Measurements from ENCODE around the gene COL5A1.

COL5A1 gene

DNA sequence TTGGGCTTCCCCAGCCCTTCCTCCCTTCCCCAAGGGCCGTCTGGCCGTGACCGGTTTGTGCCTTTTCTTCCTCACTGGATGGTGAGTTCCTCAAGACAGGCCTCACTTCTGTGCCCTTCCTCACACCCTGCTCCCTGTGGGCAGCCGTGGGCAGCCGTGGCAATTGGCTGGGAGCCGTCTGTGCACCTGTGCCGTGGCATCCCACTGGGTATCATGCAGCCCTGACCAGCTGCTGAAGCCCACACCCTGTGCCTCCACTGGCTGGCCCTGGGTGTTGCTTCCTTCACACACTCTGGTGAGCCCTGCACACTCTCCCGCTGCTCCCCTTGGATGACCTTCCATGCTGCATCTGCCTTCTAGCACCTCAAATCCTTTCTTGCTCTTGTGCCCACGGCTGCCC, 100.2 kb downstream of the COL5A1 start:
- no peak for DNase-seq (ENCODE audit: low read depth in 2 of 2)

DNA sequence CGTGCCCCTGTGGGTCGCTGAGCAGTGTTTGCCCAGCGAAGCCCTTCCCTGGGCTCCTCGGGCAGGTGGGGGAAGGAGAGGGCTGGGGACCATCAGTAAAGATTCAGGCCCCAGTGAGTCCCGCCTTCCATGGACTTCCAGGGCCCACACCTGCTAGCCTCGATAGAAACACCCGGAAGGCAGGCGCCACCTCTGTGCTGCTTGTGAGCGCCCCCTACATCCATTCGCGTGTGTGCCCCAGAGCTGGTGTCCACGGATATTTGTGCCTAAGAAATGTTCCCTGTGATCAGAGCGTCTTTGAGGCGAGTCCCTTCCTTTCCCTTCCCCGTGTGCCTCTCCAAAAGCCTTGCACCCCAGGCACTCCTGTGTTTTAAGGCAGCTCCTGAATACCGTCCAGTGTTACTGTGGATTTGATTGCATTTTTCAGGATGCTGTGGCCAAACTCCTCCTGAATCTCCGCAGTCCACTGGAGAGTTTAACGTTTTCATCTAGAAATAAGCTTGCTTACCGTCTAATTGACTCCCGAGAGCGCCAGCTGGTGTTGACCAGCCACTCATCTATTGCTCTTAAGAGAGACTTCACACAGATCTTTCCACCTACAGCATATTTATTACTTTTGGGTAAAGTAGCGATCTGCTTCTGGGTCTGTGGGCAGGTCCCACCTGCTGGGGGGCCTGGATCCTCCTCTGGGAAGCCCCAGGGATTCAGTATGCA, 101.4 kb downstream of the COL5A1 start:
- DNase-seq (ENCODE audit: low read depth in 2 of 2): no peak

DNA sequence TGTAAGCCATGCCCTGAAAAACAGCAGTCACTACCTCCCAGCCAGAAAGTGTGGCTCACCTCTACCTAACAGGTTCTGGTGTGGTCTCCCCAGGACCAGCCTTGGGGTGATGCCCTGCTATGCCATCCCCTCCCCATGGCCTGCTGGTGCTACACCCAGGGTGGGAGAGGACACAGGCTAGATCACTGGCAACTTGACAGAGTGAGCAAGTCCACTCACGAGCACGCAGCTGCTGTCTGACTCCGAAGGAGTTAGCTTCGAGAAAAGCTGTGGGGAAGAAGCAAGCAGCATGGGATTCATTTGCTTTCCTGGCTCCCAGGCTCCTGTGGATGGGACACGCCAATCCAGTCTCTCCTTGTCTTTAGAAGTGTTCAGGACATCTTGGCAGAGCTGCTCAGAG, 102.2 kb downstream of the COL5A1 start:
- DNase-seq (ENCODE audit: low read depth in 2 of 2): no peak

DNA sequence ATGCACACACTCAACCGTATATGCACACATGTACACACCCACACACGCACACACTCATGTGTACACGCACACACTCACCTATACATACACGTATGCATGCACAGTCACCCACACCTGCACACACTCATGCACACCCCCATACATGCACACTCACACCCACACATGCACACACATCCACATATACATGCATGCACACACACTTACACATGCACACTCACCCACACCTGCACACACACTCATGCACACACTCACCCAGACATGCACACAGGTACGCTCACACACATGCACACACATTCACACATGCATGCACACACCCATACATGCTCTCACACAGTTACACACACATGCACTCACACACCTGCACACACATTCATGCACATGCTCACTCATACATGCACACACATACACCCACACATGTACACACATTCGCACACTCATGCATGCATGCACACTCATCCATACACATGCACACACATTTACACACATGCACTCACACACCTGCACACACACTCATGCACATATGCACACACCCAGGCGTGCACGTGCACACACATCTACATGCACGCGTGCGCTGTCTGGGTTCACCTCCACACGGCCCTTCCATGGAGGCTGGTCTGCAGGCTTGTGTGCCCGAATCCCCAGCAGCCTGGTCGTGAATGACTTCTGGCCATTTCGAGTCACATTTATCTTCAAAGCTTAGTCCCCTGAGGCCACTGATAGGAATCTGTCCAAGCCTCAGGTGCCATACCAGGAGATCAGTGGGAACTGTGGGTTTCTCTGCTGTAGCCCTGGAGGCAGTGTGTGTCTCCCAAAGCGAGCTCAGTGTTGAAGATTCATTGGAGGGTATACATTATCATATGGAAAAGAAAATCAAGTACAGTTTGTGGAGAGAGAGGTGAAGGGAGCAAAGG, 103.0 kb downstream of the COL5A1 start:
- DNase-seq (ENCODE audit: low read depth in 2 of 2): no peak

DNA sequence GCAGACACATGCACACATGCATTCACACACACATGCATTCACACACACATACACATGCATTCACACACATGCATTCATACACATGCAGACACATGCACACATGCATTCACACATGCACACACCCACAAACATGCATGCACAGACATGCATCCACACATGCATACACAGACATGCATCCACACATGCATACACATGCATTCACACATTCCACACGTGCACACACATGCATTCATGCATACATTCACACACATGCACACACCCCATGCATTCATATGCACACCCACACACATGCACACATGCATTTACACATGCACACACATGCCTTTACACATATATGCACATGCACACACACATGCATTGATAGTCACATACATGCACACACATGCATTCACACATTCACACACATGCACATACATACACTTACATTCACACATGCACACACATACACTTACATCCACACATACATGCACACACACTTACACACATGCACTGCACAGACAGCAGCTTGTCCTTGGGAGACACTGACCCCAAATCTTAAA, 106.4 kb downstream of the COL5A1 start:
- DNase-seq (ENCODE audit: low read depth in 2 of 2): no peak

DNA sequence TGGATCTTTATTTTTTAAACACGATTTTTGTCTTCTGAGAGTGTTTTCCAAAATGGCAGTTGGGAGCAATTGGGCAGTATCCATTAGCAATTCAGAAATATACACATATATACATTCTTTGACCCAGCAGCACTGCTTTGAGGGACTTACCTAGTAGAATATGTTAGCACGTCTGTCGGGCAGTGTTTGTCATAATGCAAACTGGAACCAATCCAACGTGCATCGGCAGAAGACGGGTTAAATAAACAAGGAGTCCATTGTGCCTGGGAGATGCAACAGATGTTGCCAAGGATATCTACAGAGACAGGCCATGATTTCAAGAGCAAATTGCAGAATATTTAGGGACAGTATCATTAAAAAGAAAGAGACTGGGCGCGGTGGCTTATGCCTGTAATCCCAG, 107.0 kb downstream of the COL5A1 start:
- DNase-seq (ENCODE audit: low read depth in 2 of 2): no peak

DNA sequence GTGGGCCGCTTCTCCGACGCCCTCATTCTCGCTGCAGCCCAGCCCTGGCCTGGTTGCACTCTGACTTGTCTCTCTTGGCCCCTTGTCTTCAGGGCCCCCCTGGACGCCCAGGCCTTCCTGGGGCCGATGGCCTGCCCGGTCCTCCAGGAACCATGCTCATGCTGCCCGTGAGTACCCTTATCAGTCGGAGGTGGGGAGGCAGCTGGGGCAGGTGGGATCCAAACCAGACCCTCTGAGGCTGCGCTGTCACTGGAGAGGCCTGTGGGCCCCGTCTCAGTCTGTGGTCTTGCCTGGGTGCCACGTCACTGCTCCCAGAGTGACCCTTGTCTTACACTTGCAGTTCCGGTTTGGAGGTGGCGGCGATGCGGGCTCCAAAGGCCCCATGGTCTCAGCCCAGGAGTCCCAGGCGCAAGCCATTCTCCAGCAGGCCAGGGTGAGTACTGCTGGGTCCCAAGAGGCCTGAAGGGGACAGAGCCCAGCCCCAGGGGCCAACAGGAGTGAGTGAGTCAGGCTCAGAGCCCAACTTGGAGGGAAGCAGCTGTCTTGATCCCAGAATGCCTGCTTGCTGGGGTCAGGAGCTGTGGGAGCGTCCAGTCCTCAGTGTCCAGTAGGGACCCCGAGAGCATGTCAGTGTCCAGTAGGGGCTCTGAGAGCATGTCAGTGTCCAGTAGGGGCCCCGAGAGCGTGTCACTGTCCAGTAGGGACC, 109.0 kb downstream of the COL5A1 start:
- no peak for DNase-seq (ENCODE audit: low read depth in 2 of 2)

DNA sequence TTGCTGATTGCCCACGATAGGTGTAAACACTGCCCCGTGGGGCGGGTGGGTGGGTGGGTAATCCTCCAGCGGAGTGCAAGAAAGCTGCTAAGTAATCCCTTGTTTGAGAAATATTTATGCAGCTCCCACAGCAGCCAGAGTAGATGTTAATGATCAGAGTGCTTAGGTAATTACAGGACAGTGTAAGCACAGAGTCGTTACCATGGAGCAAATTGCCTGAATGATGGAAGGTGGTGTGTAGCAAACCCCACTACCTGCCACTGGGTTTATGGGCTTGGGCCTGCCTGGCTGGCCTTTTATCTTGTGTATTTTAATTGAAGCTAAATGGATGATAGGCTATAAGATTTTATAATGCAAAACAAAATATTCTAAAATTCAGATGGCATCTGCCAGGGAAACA, 110.0 kb downstream of the COL5A1 start:
- no peak for DNase-seq (ENCODE audit: low read depth in 2 of 2)

DNA sequence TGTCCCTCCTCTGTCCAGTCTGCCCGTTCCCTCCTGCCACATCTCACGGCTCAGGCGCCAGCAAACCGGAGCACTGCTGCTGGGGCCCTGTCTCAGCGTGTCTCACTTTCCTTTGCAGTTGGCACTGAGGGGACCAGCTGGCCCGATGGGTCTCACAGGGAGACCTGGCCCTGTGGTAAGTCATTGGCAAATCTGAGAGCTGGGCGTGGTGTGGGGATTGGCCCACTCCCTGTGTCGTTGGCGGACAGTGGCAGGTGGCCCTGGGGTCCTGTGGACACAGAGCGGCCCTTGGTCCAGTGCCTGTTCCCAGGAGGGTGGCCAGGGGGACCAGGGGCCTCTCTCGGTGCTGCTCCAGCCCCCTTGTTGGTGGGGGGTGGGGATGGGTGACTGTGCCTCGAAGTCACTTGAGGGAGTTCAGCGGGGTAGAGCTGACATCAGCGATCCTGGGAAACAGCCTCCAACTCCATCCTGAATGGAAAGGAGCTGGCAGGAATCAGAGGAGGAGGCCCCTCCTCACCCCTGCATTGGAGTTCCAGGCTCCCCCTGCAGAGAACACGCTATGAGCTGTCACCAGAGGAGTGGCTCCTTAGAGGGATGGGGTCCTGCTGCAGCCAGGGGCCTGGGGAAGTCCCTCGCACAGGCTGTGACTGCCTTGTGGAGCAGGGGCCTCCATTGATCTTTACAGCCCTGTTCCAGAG, 111.0 kb downstream of the COL5A1 start:
- no peak for DNase-seq (ENCODE audit: low read depth in 2 of 2)

DNA sequence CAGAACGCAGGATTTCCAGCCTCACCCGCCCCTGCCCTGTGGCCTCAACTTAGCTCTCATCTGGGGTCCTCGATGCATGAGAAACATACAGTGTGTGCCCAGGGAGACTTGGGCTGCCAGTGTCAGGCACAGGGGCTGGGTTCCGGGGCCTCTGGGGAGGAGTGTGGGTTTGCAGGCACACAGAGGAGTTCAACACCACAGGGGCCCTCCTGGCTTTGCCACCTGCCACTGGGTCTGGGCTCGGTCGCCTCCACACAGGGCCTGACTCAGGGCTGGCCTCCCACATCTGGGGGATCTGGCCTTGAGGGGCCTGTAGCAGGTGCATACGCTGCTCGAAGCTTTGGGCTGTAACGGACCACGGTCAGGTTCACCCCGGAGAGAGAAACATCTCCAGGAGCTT, 111.6 kb downstream of the COL5A1 start:
- no peak for DNase-seq (ENCODE audit: low read depth in 2 of 2)

DNA sequence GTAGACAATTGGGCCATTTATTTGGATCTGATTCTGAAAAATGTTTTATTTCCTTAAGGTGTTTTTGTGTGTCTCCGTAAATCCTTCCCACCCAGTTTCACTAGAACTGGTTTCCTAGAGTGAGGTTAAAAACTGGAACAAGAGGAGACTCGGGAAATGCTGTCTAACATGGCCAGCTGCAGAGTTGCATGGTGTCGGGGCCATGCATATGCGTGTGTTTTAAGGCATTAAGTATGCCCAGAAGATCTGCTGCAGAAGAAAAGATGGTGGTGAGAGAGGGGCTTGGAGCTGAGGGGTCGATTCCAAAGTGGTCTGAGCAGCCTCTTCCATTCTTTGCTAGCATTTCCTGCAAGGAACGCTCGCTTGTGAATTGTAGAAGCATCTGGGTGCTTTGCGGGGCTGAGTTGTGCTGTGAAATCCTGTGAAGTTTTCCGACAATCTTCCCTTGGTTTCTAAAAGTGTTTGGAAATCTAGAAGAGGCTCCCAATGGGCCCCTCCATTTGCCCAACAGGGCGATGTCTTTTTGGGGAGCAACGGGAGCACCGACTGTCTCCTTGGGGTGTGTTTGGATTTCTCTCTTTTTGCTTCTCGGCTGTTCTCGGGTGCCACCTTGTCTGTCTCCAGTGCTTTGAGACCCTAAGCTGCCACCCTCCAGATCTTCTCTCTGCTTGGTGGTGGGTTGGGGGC, 113.8 kb downstream of the COL5A1 start:
- DNase-seq (ENCODE audit: low read depth in 2 of 2): no peak

DNA sequence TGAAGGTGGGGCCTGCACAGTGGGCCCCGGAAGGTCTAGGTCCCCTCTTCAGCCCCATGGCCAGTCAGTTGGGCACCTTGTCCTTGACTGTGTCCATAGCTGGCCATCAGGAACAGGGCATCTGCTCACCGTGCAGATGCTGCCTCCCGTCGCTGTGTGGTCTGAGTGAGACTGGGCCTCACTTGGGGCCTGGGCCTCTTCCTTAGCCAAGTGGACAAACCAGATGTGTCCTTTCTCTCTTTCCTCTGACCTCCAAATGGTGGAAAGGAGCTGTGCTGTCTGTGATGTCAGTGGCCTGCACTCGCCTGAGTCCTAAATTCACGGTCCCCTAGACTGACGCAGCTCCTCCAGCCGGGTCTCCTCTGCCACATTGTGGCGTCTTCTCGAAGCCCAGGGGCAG, 114.5 kb downstream of the COL5A1 start:
- no peak for DNase-seq (ENCODE audit: low read depth in 2 of 2)

DNA sequence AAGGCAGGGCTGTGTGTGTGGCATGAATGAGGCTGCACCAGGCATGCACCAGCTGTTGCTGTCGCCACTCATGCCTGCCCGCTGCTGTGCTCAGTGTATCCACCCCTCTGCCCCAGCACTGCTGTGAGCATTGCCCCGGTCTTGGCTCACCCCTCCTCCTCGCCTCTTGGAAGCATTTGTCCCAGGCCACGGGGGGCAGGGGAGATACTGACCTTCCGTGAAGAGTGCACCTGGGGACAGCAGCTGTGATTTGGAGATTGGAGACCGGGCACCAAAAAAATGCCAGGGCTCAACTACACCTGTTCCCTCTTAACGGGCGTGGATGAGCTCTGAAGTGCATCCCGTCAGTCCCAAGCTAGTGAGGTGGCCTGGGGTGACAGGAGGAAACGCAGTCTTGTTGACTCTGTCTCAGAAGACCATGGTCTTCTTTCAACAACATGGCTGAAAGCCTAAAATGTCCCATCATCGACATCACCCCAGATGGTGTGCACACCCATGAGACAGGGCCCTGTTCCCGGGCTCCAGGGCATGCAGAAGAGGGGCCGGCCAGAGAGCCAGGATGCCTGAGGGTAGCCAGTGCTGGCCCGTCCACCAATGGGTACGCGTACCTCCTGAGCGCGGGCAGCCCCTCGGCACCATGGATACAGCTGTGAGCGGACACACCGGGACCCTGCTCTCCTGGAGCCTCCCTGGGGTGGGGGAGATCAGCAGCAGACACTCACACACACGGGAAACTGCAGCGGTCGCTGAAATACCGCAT, 115.8 kb downstream of the COL5A1 start:
- no peak for DNase-seq (ENCODE audit: low read depth in 2 of 2)

DNA sequence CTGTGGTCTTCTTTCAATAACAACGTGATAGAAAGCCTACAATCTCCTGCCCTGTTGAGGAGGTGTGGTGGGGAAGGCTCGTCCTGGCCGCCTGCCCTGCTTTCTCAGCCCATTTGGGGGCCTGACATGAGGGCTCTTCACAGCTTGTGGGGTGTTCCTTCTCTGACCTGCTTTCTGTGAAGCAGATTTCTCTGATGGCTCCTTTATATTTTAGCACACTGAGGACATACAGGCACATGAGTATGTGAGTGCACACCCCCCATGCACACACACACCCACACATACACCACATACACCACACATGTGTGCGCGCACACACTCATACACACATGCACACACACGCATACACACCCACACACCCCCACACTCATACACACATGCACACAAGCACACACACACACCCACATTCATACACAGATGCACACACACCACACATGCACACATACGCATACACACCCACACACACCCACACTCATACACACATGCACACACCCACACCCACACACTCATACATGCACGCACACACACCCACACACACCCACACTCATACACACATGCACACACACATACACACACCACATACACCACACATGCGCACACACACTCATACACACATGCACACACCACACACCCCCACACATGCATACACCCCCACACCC, 117.5 kb downstream of the COL5A1 start:
- no peak for DNase-seq (ENCODE audit: low read depth in 2 of 2)

DNA sequence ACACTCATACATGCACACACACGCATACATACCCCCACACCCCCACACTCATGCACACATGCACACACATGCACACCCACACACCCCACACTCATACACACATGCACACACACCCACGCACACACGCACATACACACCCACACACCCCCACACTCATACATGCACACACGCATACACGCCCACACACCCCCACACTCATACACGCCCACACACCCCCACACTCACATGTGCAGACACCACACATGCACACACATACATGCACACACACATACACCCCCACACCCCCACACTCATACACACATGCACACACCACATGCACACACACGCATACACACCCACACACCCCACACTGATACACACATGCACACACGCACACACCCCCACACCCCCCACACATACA, 118.3 kb downstream of the COL5A1 start:
- DNase-seq (ENCODE audit: low read depth in 2 of 2): no peak

DNA sequence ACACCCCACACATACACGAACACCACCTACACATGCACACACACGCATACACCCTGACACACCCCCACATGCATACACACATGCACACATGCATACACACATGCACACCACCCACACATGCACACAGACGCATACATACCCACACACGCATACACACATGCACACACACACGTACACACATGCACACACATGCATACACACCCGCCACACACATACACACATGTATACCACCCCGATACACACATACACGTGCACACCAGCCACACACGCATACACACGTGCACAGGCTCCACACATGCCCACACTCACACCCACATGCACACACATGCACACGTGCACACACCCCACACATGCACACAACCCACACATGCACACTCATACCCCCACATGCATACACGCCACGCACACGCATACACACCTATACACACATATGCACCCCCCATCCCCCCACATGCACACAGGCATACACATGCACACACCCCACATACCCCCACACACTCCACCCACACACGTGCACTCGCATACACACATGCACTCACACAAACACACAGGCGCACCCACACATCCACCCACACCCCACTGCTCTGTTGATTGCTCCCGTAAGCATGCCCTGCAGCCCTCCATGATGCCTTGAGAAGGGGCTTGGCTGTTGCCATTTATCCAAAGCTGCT, 119.3 kb downstream of the COL5A1 start:
- no peak for DNase-seq (ENCODE audit: low read depth in 2 of 2)

DNA sequence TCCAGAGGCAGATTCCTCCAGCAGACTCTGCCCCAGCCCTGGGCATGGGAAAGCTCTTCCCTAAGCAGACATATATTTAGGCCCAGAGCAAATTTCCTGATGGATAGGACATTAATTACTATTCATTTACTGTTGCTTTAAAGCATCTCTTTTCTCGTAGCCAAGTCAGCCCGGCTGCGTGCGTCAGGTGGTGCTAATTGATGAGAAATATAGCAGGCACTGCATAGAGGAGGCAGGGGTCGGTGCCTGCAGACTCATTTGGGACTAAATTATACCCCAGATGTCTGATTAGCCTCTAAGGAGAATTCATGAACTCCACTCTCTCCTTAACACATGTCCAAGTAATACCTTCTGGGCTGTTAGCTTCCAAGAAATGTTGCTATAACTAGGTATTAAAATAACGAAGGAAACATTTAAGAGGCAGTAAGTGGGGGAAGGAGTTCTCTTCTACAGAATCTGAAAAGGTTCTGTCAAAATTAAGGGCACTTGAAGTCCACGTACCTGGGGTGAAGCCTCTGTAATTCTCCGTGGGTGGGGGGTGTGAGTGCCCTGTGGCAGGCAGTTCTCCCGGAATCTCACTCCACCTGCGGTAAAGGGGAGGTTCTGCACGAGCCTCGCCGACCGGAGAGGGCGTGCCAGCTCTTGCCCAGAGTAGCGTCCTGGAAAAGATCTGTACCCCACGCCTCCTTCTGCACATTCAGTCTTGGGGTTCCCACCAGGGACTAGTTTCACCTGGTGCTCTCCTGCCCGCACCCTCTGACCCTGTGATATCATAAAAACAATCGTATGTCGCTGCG, 123.1 kb downstream of the COL5A1 start:
- DNase-seq (ENCODE audit: low read depth in 2 of 2): no peak

DNA sequence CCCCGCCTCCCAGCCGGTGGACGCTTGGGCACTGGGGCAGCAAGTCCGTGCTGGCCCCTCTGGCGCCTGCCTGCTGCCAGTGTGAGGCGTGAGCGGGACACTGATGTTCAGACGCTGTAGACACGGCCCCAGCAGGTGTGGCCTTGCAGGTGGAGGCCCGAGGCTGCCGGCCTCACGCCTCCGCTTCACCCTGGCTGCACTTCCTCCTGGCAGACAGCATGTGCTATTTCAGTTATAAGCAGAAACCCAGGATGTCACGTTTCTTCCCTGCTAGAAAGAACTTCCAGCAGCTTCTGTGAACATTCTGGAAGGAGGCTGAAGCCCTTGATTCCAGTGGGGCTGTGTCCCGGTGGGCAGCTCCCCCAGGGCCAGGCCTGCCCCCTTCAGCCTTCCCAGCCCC, 124.2 kb downstream of the COL5A1 start:
- DNase-seq (ENCODE audit: low read depth in 2 of 2): no peak
